Endodermal cell (in vitro differentiated cells): ENCODE results near the gene MTA1. TPM values are rescaled to one million over a fixed set of nuclear protein-coding genes. Genes with fewer than 3 reads are reported as not detected.

Experiments
- DNase-seq: peaks from one replicate; pipeline ENCODE4 v3.0.0-alpha.2; 2017
- H3K27ac ChIP-seq: 2 replicates; pipeline ENCODE4 v1.5.1; 2013; ENCODE audit warnings: mild to moderate bottlenecking, low read depth, low read length, moderate library complexity
- H3K27me3 ChIP-seq: 2 replicates; pipeline ENCODE4 v1.6.1; 2013; ENCODE audit warnings: mild to moderate bottlenecking, low read length, moderate library complexity; ENCODE audit not compliant: insufficient read depth, control insufficient read depth, poor library complexity, severe bottlenecking
- H3K36me3 ChIP-seq: 2 replicates; pipeline ENCODE4 v1.7.0; 2013; ENCODE audit warnings: mild to moderate bottlenecking, low read length, moderate library complexity; ENCODE audit not compliant: control insufficient read depth, insufficient read depth
- H3K4me1 ChIP-seq: one replicate; pipeline ENCODE4 v1.7.0; 2013; ENCODE audit warnings: low read length; ENCODE audit not compliant: control insufficient read depth, insufficient read depth
- H3K4me3 ChIP-seq: 2 replicates; pipeline ENCODE4 v1.5.1; 2013; ENCODE audit warnings: mild to moderate bottlenecking, low read length, moderate library complexity
- H3K9ac ChIP-seq: 2 replicates; pipeline ENCODE4 v1.6.1; 2013; ENCODE audit warnings: mild to moderate bottlenecking, low read length, moderate library complexity; ENCODE audit not compliant: poor library complexity, severe bottlenecking; ENCODE audit errors: extremely low read depth
- H3K9me3 ChIP-seq: 2 replicates; pipeline ENCODE4 v1.6.1; 2013; ENCODE audit warnings: mild to moderate bottlenecking, low read length, moderate library complexity; ENCODE audit not compliant: control insufficient read depth
- H3K27ac Mint-ChIP-seq: 2 replicates; pipeline ENCODE4 v1.8.0; 2020; ENCODE audit warnings: mixed read lengths
- H3K27me3 Mint-ChIP-seq: 2 replicates; pipeline ENCODE4 v1.8.0; 2021; ENCODE audit warnings: mild to moderate bottlenecking, mixed read lengths; ENCODE audit not compliant: insufficient read depth
- H3K36me3 Mint-ChIP-seq: 2 replicates; pipeline ENCODE4 v1.8.0; 2020; ENCODE audit warnings: low read depth, mixed read lengths
- H3K4me1 Mint-ChIP-seq: 2 replicates; pipeline ENCODE4 v1.8.0; 2020; ENCODE audit warnings: mixed read lengths
- H3K4me3 Mint-ChIP-seq: 2 replicates; pipeline ENCODE4 v1.8.0; 2020; ENCODE audit warnings: mild to moderate bottlenecking, moderate library complexity, mixed read lengths
- H3K9me3 Mint-ChIP-seq: 2 replicates; pipeline ENCODE4 v1.8.0; 2020; ENCODE audit warnings: mild to moderate bottlenecking, mixed read lengths
- WGBS, 2 experiments: methylation state at CpG; one replicate each; pipeline versions ENCODE4 v1.1.5 to v1.1.7; 2013; ENCODE audit warnings: missing lambda C conversion rate in 2 of 2, mixed read lengths in 1 of 2; ENCODE audit not compliant: insufficient coverage in 1 of 2, insufficient read length in 1 of 2; 5-methylcytosine and 5-hydroxymethylcytosine counted together
- total RNA-seq, 2 donors: library from RNA; stranded (reverse); fragmentation: NEBNext Ultra II Directional in 1 of 2; extraction: Animal tissue kit (Norgen Biotek cat#: 25700) in 1 of 2; gene quantifications; 2 replicates in 1 of 2; 3 replicates in 1 of 2; pipeline ENCODE4 v1.2.1, GENCODE V29; 2021
- TF ChIP-seq, protein P1 (sequence below): fragments of 200-600 bp; sonication (generic); conservative IDR thresholded peaks from 2 replicates; pipeline ENCODE4 v1.5.0; 2021; ENCODE audit warnings: antibody characterized with exemption, mild to moderate bottlenecking

Gene MTA1
- total RNA-seq, 2 donors from 2014 or later: 245 to 246 TPM

DNA sequence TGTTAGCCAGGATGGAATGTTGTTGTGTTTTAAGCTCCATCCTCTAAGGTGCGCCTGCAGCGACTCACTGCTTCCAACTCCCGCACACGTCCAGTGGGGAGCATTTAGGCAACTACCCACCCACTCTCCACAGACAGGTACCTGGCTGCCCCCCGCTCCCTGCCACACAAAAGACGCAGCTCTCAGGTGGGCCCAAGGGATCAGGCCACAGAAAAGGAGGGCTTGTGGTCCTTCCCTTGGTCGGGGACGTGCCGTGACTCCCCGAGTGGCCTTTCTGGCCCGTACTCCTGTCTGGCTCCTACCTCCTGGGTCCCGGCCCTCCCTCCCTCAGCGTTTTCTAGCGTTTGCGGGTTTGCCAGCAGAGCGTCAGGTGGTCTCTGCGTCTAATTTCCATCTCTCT is 87.6 kb downstream of the MTA1 start:
- TF ChIP-seq, protein P1, sequence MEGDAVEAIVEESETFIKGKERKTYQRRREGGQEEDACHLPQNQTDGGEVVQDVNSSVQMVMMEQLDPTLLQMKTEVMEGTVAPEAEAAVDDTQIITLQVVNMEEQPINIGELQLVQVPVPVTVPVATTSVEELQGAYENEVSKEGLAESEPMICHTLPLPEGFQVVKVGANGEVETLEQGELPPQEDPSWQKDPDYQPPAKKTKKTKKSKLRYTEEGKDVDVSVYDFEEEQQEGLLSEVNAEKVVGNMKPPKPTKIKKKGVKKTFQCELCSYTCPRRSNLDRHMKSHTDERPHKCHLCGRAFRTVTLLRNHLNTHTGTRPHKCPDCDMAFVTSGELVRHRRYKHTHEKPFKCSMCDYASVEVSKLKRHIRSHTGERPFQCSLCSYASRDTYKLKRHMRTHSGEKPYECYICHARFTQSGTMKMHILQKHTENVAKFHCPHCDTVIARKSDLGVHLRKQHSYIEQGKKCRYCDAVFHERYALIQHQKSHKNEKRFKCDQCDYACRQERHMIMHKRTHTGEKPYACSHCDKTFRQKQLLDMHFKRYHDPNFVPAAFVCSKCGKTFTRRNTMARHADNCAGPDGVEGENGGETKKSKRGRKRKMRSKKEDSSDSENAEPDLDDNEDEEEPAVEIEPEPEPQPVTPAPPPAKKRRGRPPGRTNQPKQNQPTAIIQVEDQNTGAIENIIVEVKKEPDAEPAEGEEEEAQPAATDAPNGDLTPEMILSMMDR: no peak
- peaks cover 6% of the 10 kb centered on the region for H3K9me3 Mint-ChIP-seq
- no peak overlapping the region for H3K4me3 ChIP-seq
- no peak overlapping the region for H3K4me3 Mint-ChIP-seq
- no peaks in the 10 kb centered on the region for H3K9me3 ChIP-seq
- 80 to 83% methylated on average over 10 to 17 of the region's 17 CpGs for WGBS, 2 experiments
- H3K9ac ChIP-seq: no peak overlapping the region
- H3K27me3 Mint-ChIP-seq: peaks cover 12% of the 10 kb centered on the region
- no peaks in the 10 kb centered on the region for H3K36me3 Mint-ChIP-seq
- no peaks in the 10 kb centered on the region for H3K4me1 ChIP-seq
- H3K4me1 Mint-ChIP-seq: no peaks in the 10 kb centered on the region
- no peak for DNase-seq
- no peaks in the 10 kb centered on the region for H3K36me3 ChIP-seq
- no peak overlapping the region for H3K27ac Mint-ChIP-seq
- H3K27me3 ChIP-seq: peaks cover 9% of the 10 kb centered on the region
- no peak overlapping the region for H3K27ac ChIP-seq

DNA sequence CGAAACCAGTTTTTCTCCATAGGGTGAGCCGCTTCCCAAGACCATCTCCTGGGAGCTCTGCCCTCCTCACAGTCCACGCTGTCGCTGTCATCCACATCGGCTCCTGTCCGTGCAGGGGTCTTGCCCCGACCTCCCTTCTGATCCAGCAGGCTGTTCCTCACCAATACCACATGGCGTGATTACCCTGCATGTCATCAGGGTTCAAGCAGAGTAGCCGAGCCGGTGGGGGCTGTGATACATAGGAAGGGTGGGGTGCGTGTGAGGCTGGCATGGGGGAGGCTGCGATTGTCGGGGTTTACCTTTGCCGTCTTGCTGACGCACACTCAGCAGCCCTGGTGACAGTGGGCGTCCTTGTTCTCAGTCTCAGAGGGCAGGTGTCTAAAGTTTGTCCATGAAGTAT is 88.4 kb downstream of the MTA1 start:
- Histone ChIP-seq H3K9ac (no peak overlapping the region), H3K9me3 (no peaks in the 10 kb centered on the region), H3K4me3 (no peak overlapping the region), H3K4me1 (no peaks in the 10 kb centered on the region), H3K36me3 (no peaks in the 10 kb centered on the region), H3K27ac (no peak overlapping the region), H3K27me3 (peaks cover 15% of the 10 kb centered on the region)
- DNase-seq: no peak
- 85 to 89% methylated on average over 14 to 16 of the region's 16 CpGs for WGBS, 2 experiments
- H3K9me3 Mint-ChIP-seq: peaks cover 6% of the 10 kb centered on the region
- H3K36me3 Mint-ChIP-seq: no peaks in the 10 kb centered on the region
- peaks cover 15% of the 10 kb centered on the region for H3K27me3 Mint-ChIP-seq
- H3K27ac Mint-ChIP-seq: no peak overlapping the region
- no peak overlapping the region for H3K4me3 Mint-ChIP-seq
- TF ChIP-seq, protein P1: no peak
- no peaks in the 10 kb centered on the region for H3K4me1 Mint-ChIP-seq

DNA sequence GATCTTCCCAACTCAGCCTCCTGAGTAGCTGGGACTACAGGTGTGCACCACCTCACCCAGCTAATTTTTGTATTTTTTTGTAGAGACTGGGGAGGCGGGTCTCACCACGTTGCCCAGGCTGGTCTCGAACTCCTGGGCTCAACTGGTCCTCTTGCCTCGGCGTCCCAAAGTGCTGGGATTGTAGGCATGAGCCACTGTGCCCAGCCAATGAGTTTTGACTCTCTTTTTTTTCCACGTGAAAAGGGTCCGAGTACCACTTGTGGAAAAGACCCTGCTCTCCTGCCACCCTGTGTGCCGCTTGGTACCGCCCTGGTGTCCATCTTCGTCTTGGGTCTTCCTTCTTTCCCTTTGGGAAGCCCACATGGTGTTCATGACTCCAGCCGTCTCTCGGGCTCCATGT is 89.0 kb downstream of the MTA1 start:
- TF ChIP-seq, protein P1: no peak
- Mint-ChIP-seq H3K36me3 (no peaks in the 10 kb centered on the region), H3K4me1 (no peaks in the 10 kb centered on the region), H3K9me3 (peaks cover 6% of the 10 kb centered on the region), H3K27ac (no peak overlapping the region), H3K27me3 (peaks cover 15% of the 10 kb centered on the region), H3K4me3 (no peak overlapping the region)
- no peak overlapping the region for H3K9ac ChIP-seq
- no peak overlapping the region for H3K27ac ChIP-seq
- no peak overlapping the region for H3K4me3 ChIP-seq
- no peaks in the 10 kb centered on the region for H3K9me3 ChIP-seq
- no peaks in the 10 kb centered on the region for H3K36me3 ChIP-seq
- H3K27me3 ChIP-seq: peaks cover 15% of the 10 kb centered on the region
- WGBS, 2 experiments: 83% methylated on average over 11 to 12 of the region's 12 CpGs
- H3K4me1 ChIP-seq: no peaks in the 10 kb centered on the region
- DNase-seq: no peak
